ENCODE data around the gene FDX1.

- TF ChIP-seq CTCF (IDR thresholded peaks at IDR 0.05), result no peak
- no peak for TF ChIP-seq OVOL2 (CRISPR knock-in tag; IDR thresholded peaks at IDR 0.05; ENCODE audit: borderline replicate concordance)
- TF ChIP-seq RELA (CRISPR knock-in tag; IDR thresholded peaks at IDR 0.05; ENCODE audit: borderline replicate concordance), result no peak
- TF ChIP-seq, protein P1, sequence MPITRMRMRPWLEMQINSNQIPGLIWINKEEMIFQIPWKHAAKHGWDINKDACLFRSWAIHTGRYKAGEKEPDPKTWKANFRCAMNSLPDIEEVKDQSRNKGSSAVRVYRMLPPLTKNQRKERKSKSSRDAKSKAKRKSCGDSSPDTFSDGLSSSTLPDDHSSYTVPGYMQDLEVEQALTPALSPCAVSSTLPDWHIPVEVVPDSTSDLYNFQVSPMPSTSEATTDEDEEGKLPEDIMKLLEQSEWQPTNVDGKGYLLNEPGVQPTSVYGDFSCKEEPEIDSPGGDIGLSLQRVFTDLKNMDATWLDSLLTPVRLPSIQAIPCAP (CRISPR knock-in tag; IDR thresholded peaks at IDR 0.05), result no peak
- TF ChIP-seq USF1 (CRISPR knock-in tag; IDR thresholded peaks at IDR 0.05), result no peak
- TF ChIP-seq NR3C1 (CRISPR knock-in tag; conservative IDR thresholded peaks at IDR 0.05; ENCODE audit: low read depth), result no peak
- no peak for TF ChIP-seq ATF2 (CRISPR knock-in tag; IDR thresholded peaks at IDR 0.05; ENCODE audit: borderline replicate concordance, low read depth)
- no peak for TF ChIP-seq E2F5 (CRISPR knock-in tag; IDR thresholded peaks at IDR 0.05)
- no peak for TF ChIP-seq GABPB1 (CRISPR knock-in tag; IDR thresholded peaks at IDR 0.05)
- no peak for TF ChIP-seq CREM (CRISPR knock-in tag; IDR thresholded peaks at IDR 0.05)
These were observed 3.1 kb downstream of the FDX1 start for GRCh38 chr11:110432713-110433392.

Measured in WTC11 (cell line).